DND-41 (cell line): Measurements from ENCODE around the gene ROS1.

Experiments
- ATAC-seq: fragments of 200-7000 bp; cut with Tn5 transposase; 3 replicates; pipeline ENCODE4 v1.9.1; 2021; ENCODE audit warnings: low read depth; ENCODE audit not compliant: insufficient read depth
- DNase-seq: peaks from one replicate; pipeline ENCODE4 v3.0.0-alpha.2; 2020
- H2AFZ ChIP-seq: 2 replicates; pipeline ENCODE4 v1.6.0; 2012; ENCODE audit warnings: low read depth, low read length
- H3K27ac ChIP-seq: 2 replicates; pipeline ENCODE4 v1.5.1; 2012; ENCODE audit warnings: low read length, inconsistent platforms
- H3K27me3 ChIP-seq: fragments of 200-600 bp; sonication (generic); 2 replicates; pipeline ENCODE4 v1.6.0; 2012; ENCODE audit warnings: low read length, mild to moderate bottlenecking, inconsistent platforms; ENCODE audit not compliant: insufficient read depth, poor library complexity
- H3K36me3 ChIP-seq: 2 replicates; pipeline ENCODE4 v1.5.1; 2012; ENCODE audit warnings: low read length, inconsistent platforms; ENCODE audit not compliant: insufficient read depth
- H3K4me1 ChIP-seq: 2 replicates; pipeline ENCODE4 v1.5.1; 2012; ENCODE audit warnings: mild to moderate bottlenecking, low read length; ENCODE audit not compliant: insufficient read depth
- H3K4me2 ChIP-seq: 2 replicates; pipeline ENCODE4 v1.6.0; 2012; ENCODE audit warnings: mild to moderate bottlenecking, moderate library complexity, low read length, inconsistent platforms; ENCODE audit not compliant: insufficient read depth
- H3K4me3 ChIP-seq, 2 experiments: fragments of 200-600 bp in 1 of 2; shearing (Covaris generic) in 1 of 2; 2 replicates each; pipeline ENCODE4 v1.5.1; 2012 to 2016; ENCODE audit warnings: inconsistent platforms in 2 of 2, low read length in 2 of 2, mild to moderate bottlenecking in 2 of 2, low read depth in 1 of 2, moderate library complexity in 1 of 2
- H3K79me2 ChIP-seq: 2 replicates; pipeline ENCODE4 v1.6.0; 2012; ENCODE audit warnings: low read length, inconsistent platforms; ENCODE audit not compliant: insufficient read depth
- H3K9ac ChIP-seq: 2 replicates; pipeline ENCODE4 v1.6.0; 2012; ENCODE audit warnings: low read depth, mild to moderate bottlenecking, inconsistent platforms, low read length, moderate library complexity
- H3K9me3 ChIP-seq: 2 replicates; pipeline ENCODE4 v1.5.1; 2012; ENCODE audit warnings: low read length, moderate library complexity, mild to moderate bottlenecking, inconsistent platforms; ENCODE audit not compliant: insufficient read depth, severe bottlenecking
- H4K20me1 ChIP-seq: 2 replicates; pipeline ENCODE4 v1.6.0; 2012; ENCODE audit warnings: low read length; ENCODE audit not compliant: insufficient read depth
- CTCF ChIP-seq: IDR thresholded peaks from 2 replicates; pipeline ENCODE4 v1.5.1; 2012; ENCODE audit warnings: borderline replicate concordance, low read length, moderate library complexity, mild to moderate bottlenecking; ENCODE audit not compliant: poor library complexity, severe bottlenecking; ENCODE audit errors: extremely low read depth
- EZH2 ChIP-seq: IDR thresholded peaks from 3 replicates; pipeline ENCODE4 v1.6.1; 2012; ENCODE audit warnings: borderline replicate concordance, low read depth, mild to moderate bottlenecking, moderate library complexity, low read length, inconsistent platforms; ENCODE audit not compliant: severe bottlenecking

ROS1 gene

GRCh38 chr6:117280922-117281321 is 144.8 kb downstream of the ROS1 start:
- no peak overlapping the region for H3K4me3 ChIP-seq

GRCh38 chr6:117276778-117277316 is 148.9 kb downstream of the ROS1 start:
- H2AFZ ChIP-seq, result no peak overlapping the region

More at GRCh38 chr6:117280922-117281321, 144.8 kb downstream of the ROS1 start:
- no peak overlapping the region for H3K4me2 ChIP-seq
- no peaks in the 10 kb centered on the region for H3K9me3 ChIP-seq
- H3K27ac ChIP-seq, result no peak overlapping the region
- no peak for DNase-seq
- no peaks in the 10 kb centered on the region for H3K79me2 ChIP-seq
- no peaks in the 10 kb centered on the region for H3K36me3 ChIP-seq
- no peak for TF ChIP-seq EZH2
- TF ChIP-seq CTCF, result peak; percentile 21
- no peak for ATAC-seq
- no peaks in the 10 kb centered on the region for H3K27me3 ChIP-seq
- H4K20me1 ChIP-seq, result no peaks in the 10 kb centered on the region
- H3K4me1 ChIP-seq, result no peaks in the 10 kb centered on the region
- no peak overlapping the region for H2AFZ ChIP-seq
- no peak overlapping the region for H3K9ac ChIP-seq

GRCh38 chr6:117275711-117276110 is 150.0 kb downstream of the ROS1 start:
- TF ChIP-seq EZH2, result no peak
- no peak for TF ChIP-seq CTCF
- no peaks in the 10 kb centered on the region for H3K4me1 ChIP-seq
- H3K9me3 ChIP-seq, result no peaks in the 10 kb centered on the region
- no peak for ATAC-seq
- DNase-seq, result no peak
- H3K4me2 ChIP-seq, result no peak overlapping the region
- H3K79me2 ChIP-seq, result no peaks in the 10 kb centered on the region
- no peak overlapping the region for H3K9ac ChIP-seq
- no peak overlapping the region for H2AFZ ChIP-seq
- peaks cover 3% of the 10 kb centered on the region for H3K27me3 ChIP-seq
- no peak overlapping the region for H3K27ac ChIP-seq
- no peaks in the 10 kb centered on the region for H4K20me1 ChIP-seq
- H3K36me3 ChIP-seq, result no peaks in the 10 kb centered on the region
- H3K4me3 ChIP-seq, result no peak overlapping the region

More at GRCh38 chr6:117276778-117277316, 148.9 kb downstream of the ROS1 start:
- no peaks in the 10 kb centered on the region for H4K20me1 ChIP-seq
- ATAC-seq (no peak), DNase-seq (no peak)
- no peak overlapping the region for H3K27ac ChIP-seq
- H3K9ac ChIP-seq, result no peak overlapping the region
- H3K9me3 ChIP-seq, result no peaks in the 10 kb centered on the region
- H3K4me3 ChIP-seq, result no peak overlapping the region
- H3K4me2 ChIP-seq, result no peak overlapping the region
- no peaks in the 10 kb centered on the region for H3K4me1 ChIP-seq
- TF ChIP-seq EZH2 (no peak), CTCF (no peak)
- H3K27me3 ChIP-seq, result peaks cover 3% of the 10 kb centered on the region
- H3K79me2 ChIP-seq, result no peaks in the 10 kb centered on the region
- H3K36me3 ChIP-seq, result no peaks in the 10 kb centered on the region

- TF ChIP-seq EZH2 (no peak), CTCF (no peak)
- Histone ChIP-seq H3K9me3 (no peaks in the 10 kb centered on the region), H3K4me3 (no peak overlapping the region), H3K36me3 (no peaks in the 10 kb centered on the region), H3K27me3 (peaks cover 3% of the 10 kb centered on the region), H3K4me2 (no peak overlapping the region), H2AFZ (no peak overlapping the region), H3K79me2 (no peaks in the 10 kb centered on the region), H3K4me1 (no peaks in the 10 kb centered on the region), H4K20me1 (no peaks in the 10 kb centered on the region), H3K27ac (no peak overlapping the region), H3K9ac (no peak overlapping the region)
- no peak for DNase-seq
- ATAC-seq, result no peak
Measured at GRCh38 chr6:117275205-117275604, 150.5 kb downstream of the ROS1 start.
